ENCODE data around the gene SH2D7. TPM values are rescaled to one million over a fixed set of nuclear protein-coding genes. Genes with fewer than 3 reads are reported as not detected.

SH2D7 gene
- polyA plus RNA-seq, 1 donor from 2014 or later: not detected

GRCh38 chr15:78082106-78082742 is 10.1 kb upstream of the SH2D7 start:
- Histone ChIP-seq H4K20me1 (ENCODE audit: insufficient read depth) (no peaks in the 10 kb centered on the region), H3K9ac (ENCODE audit: low read length) (no peak overlapping the region), H3F3A (ENCODE audit: insufficient read depth, low read length, poor library complexity, severe bottlenecking) (no peaks in the 10 kb centered on the region), H3K9me3 (ENCODE audit: low read length) (no peaks in the 10 kb centered on the region), H2AFZ (ENCODE audit: low read depth, low read length) (no peak overlapping the region), H3K4me2 (ENCODE audit: low read length) (no peak overlapping the region), H3K27ac (ENCODE audit: low read length) (no peak overlapping the region), H3K79me2 (replicated peaks; ENCODE audit: insufficient read depth, low read length) (no peaks in the 10 kb centered on the region), H3K4me3 (ENCODE audit: low read length) (no peak overlapping the region), H3K36me3 (ENCODE audit: insufficient read depth, low read length) (no peaks in the 10 kb centered on the region), H3K27me3 (ENCODE audit: insufficient read depth, low read depth, low read length) (no peaks in the 10 kb centered on the region), H3K9me2 (ENCODE audit: insufficient read depth, low read length) (no peaks in the 10 kb centered on the region)
- TF ChIP-seq SMC3 (conservative IDR thresholded peaks at IDR 0.05; ENCODE audit: poor library complexity): no peak

- H3K27ac ChIP-seq (ENCODE audit: low read length): no peak overlapping the region
- no peaks in the 10 kb centered on the region for H3K79me2 ChIP-seq (replicated peaks; ENCODE audit: insufficient read depth, low read length)
- H2AFZ ChIP-seq (ENCODE audit: low read depth, low read length): no peak overlapping the region
- H3K4me3 ChIP-seq (ENCODE audit: low read length): no peak overlapping the region
- H3K9me2 ChIP-seq (ENCODE audit: insufficient read depth, low read length): no peaks in the 10 kb centered on the region
- TF ChIP-seq EP300 (conservative IDR thresholded peaks at IDR 0.05; ENCODE audit: poor library complexity, severe bottlenecking): no peak
- TF ChIP-seq SMC3 (conservative IDR thresholded peaks at IDR 0.05; ENCODE audit: poor library complexity): no peak
- TF ChIP-seq RAD21 (conservative IDR thresholded peaks at IDR 0.05): no peak
- no peak for TF ChIP-seq CTCF (IDR thresholded peaks at IDR 0.05; ENCODE audit: poor library complexity, severe bottlenecking)
- no peak for TF ChIP-seq EZH2 (IDR thresholded peaks at IDR 0.05; ENCODE audit: borderline replicate concordance, insufficient read depth, low read length, poor library complexity, severe bottlenecking)
- TF ChIP-seq TAF1 (IDR thresholded peaks at IDR 0.05; ENCODE audit: low read depth): no peak
- TF ChIP-seq POLR2AphosphoS5 (IDR thresholded peaks at IDR 0.05): no peak
- TF ChIP-seq MXI1 (conservative IDR thresholded peaks at IDR 0.05; ENCODE audit: poor library complexity, severe bottlenecking): no peak
- TF ChIP-seq REST (IDR thresholded peaks at IDR 0.05; ENCODE audit: borderline replicate concordance): no peak
- no peaks in the 10 kb centered on the region for H3K36me3 ChIP-seq (ENCODE audit: insufficient read depth, low read length)
- H3K9me3 ChIP-seq (ENCODE audit: low read length): no peaks in the 10 kb centered on the region
- H3F3A ChIP-seq (ENCODE audit: insufficient read depth, low read length, poor library complexity, severe bottlenecking): no peaks in the 10 kb centered on the region
- no peak overlapping the region for H3K9ac ChIP-seq (ENCODE audit: low read length)
- no peaks in the 10 kb centered on the region for H3K27me3 ChIP-seq (ENCODE audit: insufficient read depth, low read depth, low read length)
- no peak overlapping the region for H3K4me2 ChIP-seq (ENCODE audit: low read length)
- H4K20me1 ChIP-seq (ENCODE audit: insufficient read depth): no peaks in the 10 kb centered on the region
Measured at GRCh38 chr15:78082743-78083110, 9.6 kb upstream of the SH2D7 start.

All from neural cell (in vitro differentiated cells).